Measurements from ENCODE around the gene PAX3.

- TF ChIP-seq CTCF (IDR thresholded peaks at IDR 0.05 in 4 of 5, conservative IDR thresholded peaks at IDR 0.05 in 1 of 5), result no peak
- no peak for TF ChIP-seq POLR2A (IDR thresholded peaks at IDR 0.05)
These were observed 70.7 kb downstream of the PAX3 start for GRCh38 chr2:222228054-222228453.
